A549 (cell line): ENCODE results near the gene BANF2. TPM values are rescaled to one million over a fixed set of nuclear protein-coding genes. Genes with fewer than 3 reads are reported as not detected.
A peak's percentile ranks its signal among the peaks of the same experiment; 100 is the strongest.

Experiments
- ATAC-seq, 2 experiments: fragments of 200-7000 bp in 1 of 2; fragments of >200 bp in 1 of 2; cut with Nextera tagmentation in 1 of 2; cut with Tn5 transposase in 1 of 2; 3 replicates each; pipeline versions ENCODE4 v1.8.0 to v1.9.1; 2018 to 2020; ENCODE audit warnings: mild to moderate bottlenecking in 1 of 2, moderate library complexity in 1 of 2
- CTCF ChIA-PET: fragments of 300-600 bp; sonication (Branson Sonifier 250); formaldehyde crosslinking; extraction: SDS; loops from one replicate; lab custom pipeline; 2021; ENCODE audit warnings: antibody characterized with exemption, inconsistent platforms; lab: Yijun Ruan, JAX
- POLR2A ChIA-PET: fragments of 350-600 bp; formaldehyde crosslinking; extraction: SDS; loops from one replicate; lab custom pipeline; 2021; ENCODE audit warnings: antibody characterized with exemption, inconsistent platforms; lab: Yijun Ruan, JAX
- DNase-seq, 2 experiments: peaks; one replicate each; pipeline versions ENCODE4 v3.0.0 to v3.0.0-alpha.2; 2011 to 2016; ENCODE audit warnings: low read depth in 1 of 2, low spot score in 1 of 2
- FAIRE-seq: peaks from 2 replicates; lab custom pipeline; 2011; peaks lifted over from hg19 to GRCh38; lab: Jason Lieb, UNC
- H3K27ac ChIP-seq, 2 experiments: fragments of >200 bp; sonication (Bioruptor Twin); formaldehyde crosslinking; 3 replicates each; pipeline ENCODE4 v1.5.1; 2016 to 2017
- H3K4me1 ChIP-seq: fragments of >200 bp; sonication (Bioruptor Twin); formaldehyde crosslinking; 3 replicates; pipeline ENCODE4 v1.6.1; 2016
- H3K4me2 ChIP-seq: fragments of >200 bp; sonication (Bioruptor Twin); formaldehyde crosslinking; 3 replicates; pipeline ENCODE4 v1.6.1; 2016
- H3K4me3 ChIP-seq: fragments of >200 bp; sonication (Bioruptor Twin); formaldehyde crosslinking; 3 replicates; pipeline ENCODE4 v1.5.1; 2016
- H3K9me3 ChIP-seq: fragments of >200 bp; sonication (Bioruptor Twin); formaldehyde crosslinking; 3 replicates; pipeline ENCODE4 v1.6.1; 2016
- BHLHE40 ChIP-seq: IDR thresholded peaks from 2 replicates; pipeline ENCODE4 v1.6.1; 2012; ENCODE audit warnings: low read depth, low read length, inconsistent platforms
- CBX8 ChIP-seq: fragments of 200-600 bp; sonication (generic); IDR thresholded peaks from 2 replicates; pipeline ENCODE4 v1.6.1; 2016
- CEBPB ChIP-seq, 2 experiments: fragments of >200 bp in 1 of 2; sonication (Bioruptor Twin) in 1 of 2; formaldehyde crosslinking in 1 of 2; IDR thresholded peaks; 2 replicates each; pipeline ENCODE4 v1.6.1; 2012 to 2016
- CHD4 ChIP-seq: fragments of 200-600 bp; sonication (generic); IDR thresholded peaks from 2 replicates; pipeline ENCODE4 v1.6.1; 2016; ENCODE audit warnings: antibody characterized with exemption, mild to moderate bottlenecking, borderline replicate concordance
- EP300 ChIP-seq, 2 experiments: fragments of >200 bp; sonication (Bioruptor Twin); formaldehyde crosslinking; IDR thresholded peaks; 2 replicates in 1 of 2; 3 replicates in 1 of 2; pipeline ENCODE4 v1.6.1; 2016 to 2017
- HEYL ChIP-seq: fragments of 250-450 bp; sonication (Bioruptor Pico); IDR thresholded peaks from 2 replicates; pipeline ENCODE4 v1.8.0; 2021; ENCODE audit warnings: mild to moderate bottlenecking, moderate library complexity
- JUN ChIP-seq, 2 experiments: fragments of >200 bp; sonication (Bioruptor Twin); formaldehyde crosslinking; IDR thresholded peaks; 2 replicates in 1 of 2; 3 replicates in 1 of 2; pipeline ENCODE4 v1.6.1; 2016 to 2017
- KDM5A ChIP-seq: fragments of 200-600 bp; sonication (generic); IDR thresholded peaks from 2 replicates; pipeline ENCODE4 v1.6.1; 2016; ENCODE audit warnings: antibody characterized with exemption, mild to moderate bottlenecking
- MYC ChIP-seq: IDR thresholded peaks from 2 replicates; pipeline ENCODE4 v1.6.1; 2012; ENCODE audit warnings: mild to moderate bottlenecking, inconsistent platforms, low read length, improper control_type of control experiment, borderline replicate concordance
- NFE2L2 ChIP-seq: fragments of 150-350 bp; conservative IDR thresholded peaks from 2 replicates; pipeline ENCODE4 v1.6.1; 2014; ENCODE audit warnings: low read length
- NR3C1 ChIP-seq: fragments of >200 bp; sonication (Bioruptor Twin); formaldehyde crosslinking; IDR thresholded peaks from 3 replicates; pipeline ENCODE4 v1.6.1; 2017
- RAD21 ChIP-seq, 2 experiments: fragments of >200 bp in 1 of 2; sonication (Bioruptor Twin) in 1 of 2; formaldehyde crosslinking in 1 of 2; IDR thresholded peaks in 1 of 2; conservative IDR thresholded peaks in 1 of 2; 2 replicates in 1 of 2; 3 replicates in 1 of 2; pipeline ENCODE4 v1.6.1; 2012 to 2018; ENCODE audit warnings: inconsistent platforms in 1 of 2
- RFX5 ChIP-seq: fragments of 450-650 bp; IDR thresholded peaks from 2 replicates; pipeline ENCODE4 v1.7.1; 2014; ENCODE audit warnings: antibody characterized with exemption, mild to moderate bottlenecking, moderate library complexity
- SMC3 ChIP-seq: fragments of >200 bp; sonication (Bioruptor Twin); formaldehyde crosslinking; IDR thresholded peaks from 3 replicates; pipeline ENCODE4 v1.6.1; 2018; ENCODE audit warnings: inconsistent platforms
- TFCP2L1 ChIP-seq: fragments of 250-450 bp; sonication (Bioruptor Pico); IDR thresholded peaks from 2 replicates; pipeline ENCODE4 v1.5.0; 2021; ENCODE audit warnings: mild to moderate bottlenecking
- ZSCAN20 ChIP-seq: fragments of 250-450 bp; sonication (Bioruptor Pico); IDR thresholded peaks from 2 replicates; pipeline ENCODE4 v1.8.0; 2022; ENCODE audit warnings: mild to moderate bottlenecking, moderate library complexity
- WGBS: methylation state at CpG from one replicate; pipeline ENCODE4 v1.1.6; 2017; ENCODE audit errors: missing lambda C conversion rate; 5-methylcytosine and 5-hydroxymethylcytosine counted together
- polyA plus RNA-seq, 4 experiments: library from polyadenylated mRNA; depleted of rRNA in 3 of 4; stranded (reverse); fragments of >200 nt; fragmentation: RNase III in 1 of 4; extraction: RNeasy Plus Mini Kit Qiagen cat#74134 plus additional on column Dnase treatment in 1 of 4; gene quantifications; 2 replicates in 3 of 4; 3 replicates in 1 of 4; pipeline ENCODE4 v1.2.3, GENCODE V29; 2011 to 2017
- TF ChIP-seq, protein P1 (sequence below): IDR thresholded peaks from 2 replicates; pipeline ENCODE4 v1.6.1; 2012
- TF ChIP-seq, protein P2 (sequence below): fragments of >200 bp; sonication (Bioruptor Twin); formaldehyde crosslinking; IDR thresholded peaks from 3 replicates; pipeline ENCODE4 v1.5.1; 2016

The BANF2 gene
- polyA plus RNA-seq, 2 of the 4 experiments (the other 2 are of a cell fraction) = not detected

DNA sequence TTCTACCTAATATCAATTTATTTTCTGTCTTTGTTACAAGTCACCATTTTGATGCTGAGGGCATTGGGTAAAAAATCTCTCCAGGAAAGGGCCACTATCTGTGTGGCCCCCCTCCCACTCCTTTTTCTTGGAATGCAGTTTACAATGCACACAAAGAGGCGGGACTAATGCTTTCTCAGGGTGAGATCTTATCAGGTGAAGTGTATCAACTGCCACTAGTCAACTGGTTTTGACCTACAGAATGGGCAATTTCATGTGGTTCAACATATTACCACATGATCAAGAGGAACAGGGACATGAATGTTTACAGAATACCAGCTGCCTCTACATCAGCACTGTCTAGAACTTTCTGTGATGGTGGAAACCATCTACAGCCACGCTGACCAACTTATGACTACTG is 21.5 kb upstream of the BANF2 start:
- TF ChIP-seq BHLHE40 = no peak
- FAIRE-seq (no peak), ATAC-seq (no peak), DNase-seq (no peak)
- peaks cover 28% of the 10 kb centered on the region for H3K4me1 ChIP-seq
- ChIA-PET CTCF (interaction anchor here (0.7 to 5.9 kb wide), 3 partner anchors 10 to 260 kb away, joined by 3 to 58 read pairs (median 5); no protein-coding TSS in a partner anchor), POLR2A (no interaction called here)
- no peak overlapping the region for H3K4me2 ChIP-seq
- WGBS = 80% methylated on average over 2 of the region's 2 CpGs
- no peaks in the 10 kb centered on the region for H3K9me3 ChIP-seq
- no peak overlapping the region for H3K27ac ChIP-seq
- H3K4me3 ChIP-seq = no peak overlapping the region

DNA sequence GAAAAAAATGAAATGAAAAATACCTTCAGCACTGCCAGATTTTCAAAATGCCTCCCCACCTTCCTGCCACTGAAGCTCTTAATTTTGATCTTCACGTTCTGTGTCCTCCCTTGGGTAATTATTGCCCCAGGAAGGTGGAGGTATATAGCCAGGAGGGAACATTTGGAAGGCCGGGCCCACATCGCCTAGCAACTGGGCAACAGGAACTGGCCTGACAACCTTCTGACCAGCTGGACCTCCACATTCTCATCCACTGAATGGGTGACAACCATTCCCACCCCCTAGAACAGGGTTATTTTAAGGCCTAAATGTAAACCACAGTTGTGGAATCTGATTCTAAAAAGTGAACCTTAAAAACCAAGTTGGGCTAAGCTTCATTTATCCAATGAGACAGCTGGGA is 20.9 kb upstream of the BANF2 start:
- DNase-seq = no peak
- ChIA-PET POLR2A (no interaction called here), CTCF (interaction anchor here (0.7 to 5.9 kb wide), 5 partner anchors 11 to 260 kb away, joined by 3 to 58 read pairs (median 5); no protein-coding TSS in a partner anchor)
- no peaks in the 10 kb centered on the region for H3K9me3 ChIP-seq
- H3K4me3 ChIP-seq = no peak overlapping the region
- H3K4me1 ChIP-seq = peaks cover 32% of the 10 kb centered on the region
- ATAC-seq = no peak
- TF ChIP-seq EP300 (IDR thresholded peaks at IDR 0.05) = no peak
- TF ChIP-seq MYC = no peak
- TF ChIP-seq, protein P1, sequence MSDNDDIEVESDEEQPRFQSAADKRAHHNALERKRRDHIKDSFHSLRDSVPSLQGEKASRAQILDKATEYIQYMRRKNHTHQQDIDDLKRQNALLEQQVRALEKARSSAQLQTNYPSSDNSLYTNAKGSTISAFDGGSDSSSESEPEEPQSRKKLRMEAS = no peak
- TF ChIP-seq KDM5A = no peak
- TF ChIP-seq CHD4 = no peak
- no peak for TF ChIP-seq NR3C1
- WGBS = 90% methylated on average over 3 of the region's 3 CpGs
- peak overlapping the region; percentile 85; the same call in 1 of the 3 replicates for H3K4me2 ChIP-seq
- H3K27ac ChIP-seq = no peak overlapping the region; a peak in 1 of 6 replicates
- no peak for FAIRE-seq

DNA sequence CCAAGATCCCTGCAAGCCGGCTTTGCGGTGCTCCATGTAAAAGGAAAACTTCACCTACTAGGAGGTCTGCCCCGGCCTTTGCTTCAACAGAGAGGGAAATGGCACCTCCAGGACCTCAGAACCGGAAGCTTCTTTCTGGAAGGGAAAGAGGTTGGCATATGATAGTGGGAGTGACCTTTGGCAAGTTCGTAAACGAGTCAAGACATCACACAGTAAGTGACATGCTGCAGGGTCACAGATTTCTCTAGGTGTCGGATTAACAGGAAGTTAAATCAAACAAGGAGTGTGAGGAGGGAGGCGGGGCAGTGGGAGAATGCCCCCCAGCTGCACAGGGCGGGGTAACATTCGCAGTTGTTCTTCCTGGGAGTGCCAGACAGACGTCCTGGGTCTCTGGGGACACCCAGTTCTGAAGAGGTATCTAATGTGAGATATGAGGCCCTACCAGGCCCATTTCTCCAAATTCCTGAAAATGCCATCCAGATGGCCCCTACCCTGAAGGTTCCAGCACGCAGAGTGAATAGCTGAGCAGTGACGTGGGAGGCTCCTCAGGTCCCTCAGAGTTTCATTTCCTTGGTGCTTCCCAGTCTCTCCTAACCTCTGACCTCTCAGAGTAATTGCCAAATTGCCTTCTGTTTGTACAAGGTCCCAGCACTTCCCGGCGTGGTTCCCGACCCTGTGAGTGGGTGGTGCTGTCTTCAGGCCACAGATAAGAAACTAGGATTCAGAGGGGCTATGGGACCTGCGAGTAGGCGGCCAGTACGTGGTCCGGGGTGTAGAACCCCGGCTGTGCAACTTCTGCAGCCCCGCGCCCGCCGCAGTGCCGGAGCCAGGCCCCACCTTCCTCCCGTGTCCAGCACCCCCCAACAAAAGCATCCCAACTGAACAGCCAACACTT is 19.6 kb upstream of the BANF2 start:
- ATAC-seq (peak; percentile 9 to 15; a peak in 4 of 6 replicates), FAIRE-seq (peak; percentile 67), DNase-seq (peak; percentile 75 to 78)
- Histone ChIP-seq H3K4me2 (peak overlapping the region; percentile 85), H3K27ac (peak overlapping the region; percentile 95 to 96), H3K9me3 (no peaks in the 10 kb centered on the region), H3K4me3 (peak overlapping the region; percentile 96), H3K4me1 (peaks cover 36% of the 10 kb centered on the region)
- ChIA-PET POLR2A (no interaction called here), CTCF (interaction anchor here (0.5 to 5.9 kb wide), 45 partner anchors 9 to 1312 kb away, joined by 3 to 58 read pairs (median 4); no protein-coding TSS in a partner anchor)
- WGBS = 6% methylated on average over 21 of the region's 27 CpGs
- TF ChIP-seq MYC (0 out of 2 replicates have a peak, but pooled peaks have one; percentile 35), RFX5 (no peak), CBX8 (no peak), TFCP2L1 (CRISPR knock-in tag) (no peak; the same call in 1 of the 2 replicates), NFE2L2 (no peak), ZSCAN20 (CRISPR knock-in tag) (no peak), CEBPB (IDR thresholded peaks at IDR 0.05) (peak in 1 of 2 experiments; percentile 49; a peak in 1 of 4 replicates)
- TF ChIP-seq, protein P1 = peak; percentile 35; the same call in 1 of the 2 replicates

DNA sequence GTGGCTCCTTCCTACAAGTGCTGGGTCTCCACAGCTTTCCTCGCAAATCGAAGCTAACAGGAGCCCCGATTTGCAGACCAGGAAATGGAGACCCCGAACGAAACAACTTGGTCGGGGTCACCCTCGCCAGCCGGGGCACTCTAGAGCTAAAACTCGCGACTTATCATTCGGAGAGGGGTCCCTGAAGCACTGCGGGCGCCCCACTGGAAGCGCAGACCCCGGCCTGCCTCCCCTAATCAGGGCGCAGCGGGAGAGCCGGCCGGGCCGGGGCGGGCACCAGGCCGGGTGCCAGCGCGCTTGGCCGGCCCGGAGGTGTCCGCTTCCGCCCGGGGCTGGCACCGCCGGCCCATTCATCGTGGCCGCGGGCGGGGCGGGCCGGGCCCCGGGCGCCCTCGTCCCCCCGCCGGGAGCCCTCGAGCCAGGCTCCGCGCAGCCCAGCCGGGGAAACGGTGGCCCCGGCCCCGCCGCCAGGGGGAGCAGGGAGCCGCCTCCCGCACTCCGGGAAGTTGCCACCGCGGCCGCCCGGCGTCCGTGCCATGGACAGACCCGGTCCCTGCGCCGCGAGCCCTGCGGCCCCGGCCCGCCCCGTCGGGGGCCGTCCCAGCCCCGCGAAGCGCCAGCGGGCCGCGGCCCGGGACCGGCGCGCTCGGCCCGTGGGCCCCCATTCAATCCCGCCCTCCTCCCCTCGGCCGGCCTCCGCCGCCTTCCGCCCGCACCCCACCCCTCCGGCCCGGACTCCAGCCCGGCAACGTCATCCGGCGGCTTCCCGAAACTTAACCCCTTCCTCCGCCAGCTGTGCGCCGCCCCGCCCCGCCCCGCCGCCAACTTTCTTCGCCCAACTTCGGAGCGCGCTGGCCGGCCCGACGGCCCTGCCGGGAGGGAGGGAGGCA is 18.7 kb upstream of the BANF2 start:
- Histone ChIP-seq H3K27ac (peak overlapping the region; percentile 95 to 96), H3K4me3 (peak overlapping the region; percentile 96), H3K4me2 (peak overlapping the region; percentile 85), H3K4me1 (peaks cover 36% of the 10 kb centered on the region), H3K9me3 (peaks cover 4% of the 10 kb centered on the region)
- peak; percentile 93 for TF ChIP-seq SMC3
- TF ChIP-seq HEYL (CRISPR knock-in tag) = no peak
- TF ChIP-seq RAD21 (conservative IDR thresholded peaks at IDR 0.05 in 1 of 2, IDR thresholded peaks at IDR 0.05 in 1 of 2) = peak; percentile 43 to 76; a peak in 4 of 5 replicates
- TF ChIP-seq JUN (IDR thresholded peaks at IDR 0.05) = peak in 1 of 2 experiments; percentile 3; a peak in 1 of 5 replicates
- TF ChIP-seq, protein P2, sequence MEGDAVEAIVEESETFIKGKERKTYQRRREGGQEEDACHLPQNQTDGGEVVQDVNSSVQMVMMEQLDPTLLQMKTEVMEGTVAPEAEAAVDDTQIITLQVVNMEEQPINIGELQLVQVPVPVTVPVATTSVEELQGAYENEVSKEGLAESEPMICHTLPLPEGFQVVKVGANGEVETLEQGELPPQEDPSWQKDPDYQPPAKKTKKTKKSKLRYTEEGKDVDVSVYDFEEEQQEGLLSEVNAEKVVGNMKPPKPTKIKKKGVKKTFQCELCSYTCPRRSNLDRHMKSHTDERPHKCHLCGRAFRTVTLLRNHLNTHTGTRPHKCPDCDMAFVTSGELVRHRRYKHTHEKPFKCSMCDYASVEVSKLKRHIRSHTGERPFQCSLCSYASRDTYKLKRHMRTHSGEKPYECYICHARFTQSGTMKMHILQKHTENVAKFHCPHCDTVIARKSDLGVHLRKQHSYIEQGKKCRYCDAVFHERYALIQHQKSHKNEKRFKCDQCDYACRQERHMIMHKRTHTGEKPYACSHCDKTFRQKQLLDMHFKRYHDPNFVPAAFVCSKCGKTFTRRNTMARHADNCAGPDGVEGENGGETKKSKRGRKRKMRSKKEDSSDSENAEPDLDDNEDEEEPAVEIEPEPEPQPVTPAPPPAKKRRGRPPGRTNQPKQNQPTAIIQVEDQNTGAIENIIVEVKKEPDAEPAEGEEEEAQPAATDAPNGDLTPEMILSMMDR = peak; percentile 95
- POLR2A ChIA-PET = interaction anchor here (2.0 kb wide), 1 partner anchor 281 kb away, joined by 5 read pairs; no protein-coding TSS in a partner anchor
- peak; percentile 51 to 67 for ATAC-seq
- peak; percentile 80 to 95 for DNase-seq
- FAIRE-seq = no peak
- CTCF ChIA-PET = interaction anchor here (0.6 to 5.9 kb wide), 69 partner anchors 8 to 595 kb away, joined by 3 to 58 read pairs (median 4); partner anchors contain the start of gene BANF2
- 1% methylated on average over 12 of the region's 110 CpGs for WGBS
